ENCODE data around the gene FBXL19.

DNA sequence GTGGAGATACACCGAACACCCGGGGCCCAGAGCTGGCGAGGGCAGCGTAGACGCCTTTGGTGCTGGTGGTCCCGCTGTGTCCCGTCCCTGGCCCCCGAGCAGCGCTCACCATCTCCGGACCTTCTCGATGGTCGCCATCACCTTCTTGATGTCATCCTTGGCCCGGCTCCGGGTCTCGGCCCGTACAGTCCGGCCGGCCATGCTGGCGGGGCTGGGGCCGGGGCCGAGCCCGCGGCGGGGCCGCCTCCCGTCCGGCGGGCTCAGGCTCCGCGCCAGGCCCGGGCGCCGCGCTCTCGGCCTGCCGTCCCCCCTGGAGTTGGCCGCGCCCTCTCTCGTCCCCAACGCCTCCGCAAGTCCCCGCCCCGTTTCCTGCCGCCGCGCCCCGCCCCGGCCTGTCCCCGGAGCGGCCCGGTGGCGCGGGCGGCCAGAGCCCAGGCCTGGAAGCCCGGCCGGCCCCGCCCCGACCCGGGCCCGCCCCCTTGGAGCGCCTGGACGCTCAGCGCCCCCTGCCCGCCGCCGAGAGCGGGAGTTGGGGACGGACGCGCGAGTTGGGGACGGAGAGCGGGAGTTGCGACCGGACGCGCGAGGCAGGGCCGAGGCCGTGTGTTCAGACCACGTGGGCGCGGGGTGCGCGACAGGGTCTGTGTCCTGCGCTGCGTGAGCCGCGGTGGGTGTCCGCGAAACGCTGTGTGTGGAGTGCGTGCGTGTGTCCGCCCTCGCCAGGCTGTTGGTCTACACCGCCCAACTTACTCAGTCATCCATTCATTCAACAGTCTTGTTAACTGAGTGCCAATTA lies 29.4 kb upstream of the FBXL19 start, which contains the start of gene BCL7C:
- TF ChIP-seq, protein P1, sequence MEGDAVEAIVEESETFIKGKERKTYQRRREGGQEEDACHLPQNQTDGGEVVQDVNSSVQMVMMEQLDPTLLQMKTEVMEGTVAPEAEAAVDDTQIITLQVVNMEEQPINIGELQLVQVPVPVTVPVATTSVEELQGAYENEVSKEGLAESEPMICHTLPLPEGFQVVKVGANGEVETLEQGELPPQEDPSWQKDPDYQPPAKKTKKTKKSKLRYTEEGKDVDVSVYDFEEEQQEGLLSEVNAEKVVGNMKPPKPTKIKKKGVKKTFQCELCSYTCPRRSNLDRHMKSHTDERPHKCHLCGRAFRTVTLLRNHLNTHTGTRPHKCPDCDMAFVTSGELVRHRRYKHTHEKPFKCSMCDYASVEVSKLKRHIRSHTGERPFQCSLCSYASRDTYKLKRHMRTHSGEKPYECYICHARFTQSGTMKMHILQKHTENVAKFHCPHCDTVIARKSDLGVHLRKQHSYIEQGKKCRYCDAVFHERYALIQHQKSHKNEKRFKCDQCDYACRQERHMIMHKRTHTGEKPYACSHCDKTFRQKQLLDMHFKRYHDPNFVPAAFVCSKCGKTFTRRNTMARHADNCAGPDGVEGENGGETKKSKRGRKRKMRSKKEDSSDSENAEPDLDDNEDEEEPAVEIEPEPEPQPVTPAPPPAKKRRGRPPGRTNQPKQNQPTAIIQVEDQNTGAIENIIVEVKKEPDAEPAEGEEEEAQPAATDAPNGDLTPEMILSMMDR (IDR thresholded peaks at IDR 0.05 in 8 of 11, conservative IDR thresholded peaks at IDR 0.05 in 3 of 11) = peak in 10 of 11 experiments; percentile 5 to 66 (median 46)
- TF ChIP-seq POLR2A (IDR thresholded peaks at IDR 0.05) (peak in 2 of 3 donors; percentile 26 to 32), POLR2AphosphoS5 (IDR thresholded peaks at IDR 0.05) (peak; percentile 67 to 86 (median 76))
